GM21526 (cell line): Measurements from ENCODE around the gene BRCA2.

ENCODE experiments used
- ATAC-seq: cut with Tn5 transposase; IDR thresholded peaks from one replicate; pipeline ENCODE4 v1.9.1; 2021; ENCODE audit warnings: moderate library complexity; ENCODE audit not compliant: unreplicated experiment, low FRiP score

Gene BRCA2

GRCh38 chr13:32426191-32426989 is 111.1 kb downstream of the BRCA2 start:
- peak; percentile 34 for ATAC-seq

GRCh38 chr13:32426990-32427851 is 111.9 kb downstream of the BRCA2 start:
- peak; percentile 28 for ATAC-seq

- ATAC-seq, result peak; percentile 60
These were observed 112.7 kb downstream of the BRCA2 start, which contains the start of gene N4BP2L1 for GRCh38 chr13:32427852-32428580. N4BP2L1 (minus strand) TSS chr13:32428130; CDS start chr13:32428082, 48 bp downstream.

- no peak for ATAC-seq
These were observed 113.5 kb downstream of the BRCA2 start for GRCh38 chr13:32428581-32429432.

GRCh38 chr13:32429433-32429909 is 114.2 kb downstream of the BRCA2 start:
- ATAC-seq, result no peak

GRCh38 chr13:32430018-32430747 is 114.9 kb downstream of the BRCA2 start:
- ATAC-seq, result no peak

GRCh38 chr13:32431361-32431760 is 116.1 kb downstream of the BRCA2 start:
- ATAC-seq, result no peak

GRCh38 chr13:32432856-32433255 is 117.5 kb downstream of the BRCA2 start:
- no peak for ATAC-seq

GRCh38 chr13:32438871-32439270 is 123.6 kb downstream of the BRCA2 start:
- ATAC-seq, result no peak

- peak; percentile 50 for ATAC-seq
These were observed 127.8 kb downstream of the BRCA2 start for GRCh38 chr13:32443111-32443510.

- ATAC-seq, result no peak
These were observed 130.2 kb downstream of the BRCA2 start for GRCh38 chr13:32445461-32445860.

- ATAC-seq, result no peak
These were observed 130.9 kb downstream of the BRCA2 start for GRCh38 chr13:32446220-32446619.

- no peak for ATAC-seq
These were observed 131.6 kb downstream of the BRCA2 start for GRCh38 chr13:32446773-32447465.

- no peak for ATAC-seq
These were observed 132.8 kb downstream of the BRCA2 start for GRCh38 chr13:32447894-32448623.

GRCh38 chr13:32448972-32449371 is 133.7 kb downstream of the BRCA2 start:
- no peak for ATAC-seq
